ELR (cell line): ENCODE results near the gene ARHGAP4.

Experiments used
- DNase-seq: peaks from one replicate; pipeline ENCODE4 v3.0.0-alpha.2; 2015; ENCODE audit warnings: low read depth

The ARHGAP4 gene

GRCh38 chrX:153906126-153906917, 19.7 kb downstream of the ARHGAP4 start:
- no peak for DNase-seq

GRCh38 chrX:153905481-153906095, 20.5 kb downstream of the ARHGAP4 start:
- no peak for DNase-seq

- no peak for DNase-seq
Measured at GRCh38 chrX:153903991-153904957, 21.8 kb downstream of the ARHGAP4 start, which contains the start of gene AVPR2. AVPR2 (plus strand) TSS chrX:153904673; CDS start chrX:153905146, 473 bp downstream.

DNA sequence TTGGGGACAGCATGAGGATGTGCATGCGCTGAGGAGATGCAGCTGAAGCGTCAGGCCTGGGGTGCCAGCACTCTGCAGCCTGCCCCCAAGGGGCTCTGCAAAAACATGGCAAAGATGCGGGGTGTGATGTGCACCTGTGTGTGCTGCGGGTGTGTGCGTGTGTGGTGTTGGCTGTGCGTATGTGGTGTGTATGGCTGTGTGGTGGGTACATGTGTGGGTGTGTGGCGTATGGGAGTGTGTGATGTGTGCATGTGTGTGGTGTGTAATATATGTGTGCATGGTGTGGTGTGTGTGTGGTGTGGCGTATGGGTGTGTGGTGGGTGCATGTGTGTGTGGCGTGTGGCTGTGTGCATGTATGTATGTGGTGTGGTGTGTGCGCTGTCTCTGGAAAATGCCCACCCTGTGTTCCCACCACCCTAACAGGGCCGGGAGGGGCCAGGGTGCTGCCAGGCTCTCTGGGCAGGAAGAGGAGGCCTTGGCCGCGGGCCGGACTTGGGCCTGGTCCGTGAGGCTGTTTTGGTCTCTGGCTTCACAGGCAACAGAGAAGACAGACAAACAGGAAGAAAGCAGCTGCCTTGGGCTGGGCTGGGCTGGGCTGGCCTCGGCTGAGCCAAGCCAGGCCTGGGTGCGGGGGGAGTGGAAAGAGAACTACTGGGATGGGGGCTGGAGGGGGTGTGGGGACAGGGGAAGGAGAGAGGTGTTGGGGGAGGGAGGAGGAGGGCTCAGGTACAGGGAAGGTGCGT, 22.7 kb downstream of the ARHGAP4 start:
- DNase-seq, result no peak

DNA sequence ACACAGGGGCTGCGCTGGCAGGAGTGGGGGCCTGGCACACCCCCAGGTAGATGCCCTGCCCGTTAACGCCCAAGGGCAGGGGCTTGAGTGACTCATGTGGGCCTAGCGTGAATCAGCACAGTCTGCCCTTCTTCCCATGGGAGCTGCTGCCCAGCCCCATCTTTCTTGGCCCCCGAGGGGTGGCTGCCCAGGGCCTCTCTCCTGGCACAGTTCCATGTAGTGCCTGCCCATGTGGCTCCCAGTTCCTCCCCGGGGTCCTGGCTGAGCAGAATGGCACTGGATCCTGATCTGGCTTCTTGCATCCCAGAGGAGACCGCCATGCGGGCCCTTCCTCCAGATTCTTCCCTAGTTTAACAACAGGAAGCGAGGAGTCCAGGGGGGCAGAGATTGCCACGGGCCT, 23.7 kb downstream of the ARHGAP4 start:
- peak; percentile 54 for DNase-seq

GRCh38 chrX:153901753-153902140, 24.3 kb downstream of the ARHGAP4 start:
- no peak for DNase-seq

- peak; percentile 91 for DNase-seq
Measured at GRCh38 chrX:153900831-153901752, 25.0 kb downstream of the ARHGAP4 start.

DNA sequence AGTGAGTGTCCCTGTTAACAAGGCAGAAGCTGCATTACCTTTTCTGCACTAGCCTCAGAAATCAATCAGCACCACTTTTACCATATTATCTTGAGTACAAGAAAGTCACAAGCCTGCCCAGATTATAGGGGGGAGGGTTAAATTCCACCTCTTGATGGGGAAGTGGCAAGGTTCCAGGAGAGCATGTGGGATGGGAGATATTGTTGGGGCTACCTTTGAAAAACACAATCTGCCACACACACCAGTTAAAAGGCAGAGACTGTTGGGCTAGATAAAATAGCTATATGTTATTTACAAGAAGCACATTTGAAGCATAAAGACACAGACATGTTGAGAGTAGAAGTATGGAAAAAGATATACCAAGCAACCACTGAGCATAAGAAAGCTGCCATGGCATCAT, 28.2 kb downstream of the ARHGAP4 start:
- DNase-seq, result no peak

GRCh38 chrX:153889123-153889522, 36.9 kb downstream of the ARHGAP4 start:
- DNase-seq, result no peak

- no peak for DNase-seq
Measured at GRCh38 chrX:153888344-153888743, 37.7 kb downstream of the ARHGAP4 start.

DNA sequence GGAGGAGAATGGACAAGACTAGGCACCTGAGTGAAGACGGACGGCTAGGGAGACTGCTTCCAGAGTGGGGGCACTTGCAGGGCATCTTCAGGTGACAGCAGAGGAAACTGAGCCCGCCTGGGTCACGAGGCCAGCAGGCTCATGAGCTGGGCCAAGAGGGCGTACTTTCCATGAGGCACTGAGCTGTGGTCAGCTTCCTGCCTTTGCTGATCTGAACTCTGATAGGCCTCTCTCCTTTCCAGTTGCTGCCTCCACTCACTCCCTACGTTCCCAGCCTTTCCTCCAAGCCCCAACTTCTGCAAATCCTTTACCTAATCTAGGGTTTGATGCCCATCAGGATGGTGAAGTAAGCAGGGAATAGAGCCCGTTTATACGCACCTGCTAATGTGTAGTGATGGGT, 38.7 kb downstream of the ARHGAP4 start:
- DNase-seq, result no peak

- DNase-seq, result peak; percentile 34
Measured at GRCh38 chrX:153886915-153887314, 39.1 kb downstream of the ARHGAP4 start.

DNA sequence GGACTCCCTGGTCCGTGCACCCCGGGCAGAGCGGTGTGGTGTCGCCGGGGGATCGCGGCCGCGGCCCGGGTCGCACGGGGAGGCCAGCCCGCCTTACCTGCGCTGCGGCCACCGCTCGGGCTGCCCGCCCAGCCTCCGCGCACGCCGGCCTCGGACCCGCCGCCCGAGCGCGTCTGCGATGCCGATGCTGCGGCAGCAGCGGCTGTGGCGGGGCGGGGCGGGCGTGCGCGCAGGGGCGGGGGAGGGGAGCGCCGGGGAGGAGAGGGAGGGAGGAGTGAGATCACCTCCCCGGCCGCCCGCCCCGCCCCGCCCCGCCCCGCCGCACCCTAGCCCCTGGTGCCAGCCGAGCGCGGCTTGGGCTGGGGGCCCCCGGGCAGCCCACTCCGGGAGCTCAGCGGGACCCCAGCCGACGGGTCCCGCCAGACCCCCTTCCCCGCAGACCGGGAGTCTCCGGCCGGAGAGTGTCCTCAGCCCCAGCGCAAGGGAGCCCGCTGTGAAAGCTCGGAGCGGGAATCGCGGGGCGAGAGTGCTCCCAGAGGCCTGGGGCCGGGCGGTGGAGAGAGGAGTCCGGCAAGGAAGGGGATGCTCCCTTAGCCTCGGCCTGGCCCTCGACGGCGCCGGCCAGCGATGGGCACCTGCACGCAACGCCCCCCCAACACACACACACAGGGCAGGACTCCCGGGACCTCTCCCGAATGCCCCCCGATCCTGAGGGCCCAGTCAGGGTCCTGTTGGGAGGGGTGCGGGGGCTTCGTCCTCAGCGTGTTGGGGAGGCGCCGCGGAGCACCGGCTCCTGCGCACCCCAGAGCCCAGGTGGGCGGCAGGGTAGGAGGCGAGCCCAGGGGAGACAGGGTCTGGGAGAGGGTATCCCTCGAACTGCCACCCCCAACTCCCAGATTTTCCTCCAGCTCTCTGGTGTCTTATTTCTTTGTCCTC, 39.8 kb downstream of the ARHGAP4 start, which contains the start of gene L1CAM:
L1CAM (minus strand) TSS at position 206 of the 936 bp plus-strand sequence. CDS start 10,337 bp downstream, outside the sequence.
- peak; percentile 36 for DNase-seq

DNA sequence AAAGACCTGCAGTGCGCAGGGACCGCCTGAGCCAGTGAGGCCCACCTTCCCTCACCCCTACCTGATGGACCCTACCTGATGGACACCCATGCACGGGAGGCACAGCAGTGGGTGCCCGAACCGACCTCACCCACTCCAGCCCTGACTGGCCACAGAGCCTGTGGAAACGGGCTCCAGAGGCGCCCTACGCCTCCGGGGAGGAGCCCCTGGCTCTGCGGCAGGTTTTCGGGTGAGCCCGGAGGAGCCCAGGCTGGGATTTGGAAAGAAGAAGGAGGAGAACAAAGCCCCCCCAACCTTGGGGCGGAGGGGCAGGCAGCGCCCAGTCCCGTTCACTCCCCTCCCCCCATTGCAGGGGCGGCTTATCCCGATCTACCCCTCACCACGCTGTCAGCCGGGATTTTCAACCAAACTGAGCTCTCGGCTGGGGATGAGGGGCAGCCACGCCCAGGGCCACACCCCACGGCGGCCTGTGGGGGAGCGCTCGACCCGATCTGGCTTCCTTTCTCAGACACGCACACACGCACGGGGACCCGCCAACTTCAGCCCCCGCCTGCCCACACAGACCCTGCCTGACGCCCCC, 40.8 kb downstream of the ARHGAP4 start:
- DNase-seq, result no peak

GRCh38 chrX:153884590-153884989, 41.5 kb downstream of the ARHGAP4 start:
- no peak for DNase-seq

DNA sequence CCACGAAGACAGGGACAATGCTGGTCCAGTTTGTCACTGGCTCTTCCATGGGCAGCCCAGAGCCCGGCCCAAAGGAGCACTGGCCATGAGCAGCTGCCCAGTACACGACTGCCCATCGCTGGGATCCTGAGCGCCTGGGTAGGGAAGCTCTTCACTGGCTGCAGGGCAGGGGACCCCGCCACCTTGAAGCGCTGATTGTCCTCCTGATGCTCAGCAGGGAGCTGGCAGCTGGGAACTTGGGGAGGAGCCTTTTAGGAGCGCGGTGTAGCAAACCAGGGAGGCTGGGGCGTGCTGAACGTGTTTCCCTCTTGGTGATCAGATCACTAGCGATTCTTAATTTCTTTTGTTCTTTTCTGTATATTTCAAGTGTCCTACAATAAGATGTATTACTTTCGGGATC, 41.9 kb downstream of the ARHGAP4 start:
- no peak for DNase-seq

DNA sequence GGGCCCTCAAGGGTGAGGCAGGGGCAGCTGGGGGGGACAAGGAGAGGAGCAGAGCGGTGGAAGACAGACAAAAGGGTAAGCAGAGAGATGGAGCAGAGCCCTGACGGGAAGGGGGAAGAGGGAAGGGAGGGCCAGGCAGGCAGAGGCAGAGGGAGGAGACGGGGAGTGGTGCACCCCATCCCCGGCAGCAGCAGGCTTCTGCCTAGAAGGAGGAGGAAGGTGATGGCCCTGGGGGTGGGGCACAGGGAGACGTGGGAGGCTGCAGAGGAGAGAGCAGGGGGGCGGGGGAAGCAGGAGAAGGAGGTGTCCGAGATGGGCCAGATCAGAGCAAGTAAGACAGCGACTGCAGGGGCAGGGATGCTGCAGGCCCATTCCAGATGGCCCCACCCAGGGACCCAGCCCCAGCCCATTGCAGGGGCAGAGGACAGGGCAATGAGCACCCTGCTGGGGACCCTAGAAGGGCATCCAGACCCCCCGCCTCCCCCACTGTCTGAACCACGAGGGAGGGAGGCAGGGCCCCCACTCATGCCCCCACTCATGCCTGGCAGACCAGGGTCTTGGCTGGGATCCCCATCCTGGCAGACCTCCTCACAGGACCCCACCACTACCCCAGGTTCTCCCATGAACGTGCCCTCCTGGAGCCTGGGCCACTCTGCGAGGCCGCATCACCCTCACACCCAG, 42.8 kb downstream of the ARHGAP4 start:
- no peak for DNase-seq

- no peak for DNase-seq
Measured at GRCh38 chrX:153882557-153882956, 43.5 kb downstream of the ARHGAP4 start.
